GM23338 (cell line): ENCODE results near the gene MTMR8. TPM values are rescaled to one million over a fixed set of nuclear protein-coding genes. Genes with fewer than 3 reads are reported as not detected.

Source experiments
- ATAC-seq: fragments of 200-7000 bp; cut with Tn5 transposase; 3 replicates; pipeline ENCODE4 v1.9.1; 2020
- DNase-seq: peaks from one replicate; pipeline ENCODE4 v3.0.0-alpha.2; 2015; ENCODE audit warnings: low spot score
- H2AFZ ChIP-seq: fragments of 200-600 bp; sonication (generic); 2 replicates; pipeline ENCODE4 v1.8.0; 2016; ENCODE audit warnings: antibody characterized with exemption, mild to moderate bottlenecking, moderate library complexity
- H3F3A ChIP-seq: fragments of 200-600 bp; sonication (generic); replicated peaks from 2 replicates; pipeline ENCODE4 v1.8.0; 2017; ENCODE audit warnings: antibody characterized with exemption, mixed run types, low read depth
- H3K27ac ChIP-seq: fragments of 200-600 bp; sonication (generic); 2 replicates; pipeline ENCODE4 v1.6.1; 2016; ENCODE audit warnings: low read depth
- H3K27me3 ChIP-seq: fragments of 200-600 bp; sonication (generic); 2 replicates; pipeline ENCODE4 v1.8.0; 2016; ENCODE audit warnings: mild to moderate bottlenecking, mixed run types, moderate library complexity; ENCODE audit not compliant: insufficient read depth
- H3K36me3 ChIP-seq: fragments of 200-600 bp; sonication (generic); 2 replicates; pipeline ENCODE4 v1.8.0; 2016; ENCODE audit warnings: mild to moderate bottlenecking; ENCODE audit not compliant: insufficient read depth
- H3K4me1 ChIP-seq: fragments of 200-600 bp; sonication (generic); 2 replicates; pipeline ENCODE4 v1.8.0; 2016; ENCODE audit warnings: mild to moderate bottlenecking, moderate library complexity; ENCODE audit not compliant: insufficient read depth
- H3K4me2 ChIP-seq: fragments of 200-600 bp; sonication (generic); 2 replicates; pipeline ENCODE4 v1.7.1; 2017; ENCODE audit warnings: mixed run types
- H3K4me3 ChIP-seq: fragments of 200-600 bp; sonication (generic); 2 replicates; pipeline ENCODE4 v1.6.1; 2016; ENCODE audit warnings: mixed run types
- H3K79me2 ChIP-seq: fragments of 200-600 bp; sonication (generic); replicated peaks from 2 replicates; pipeline ENCODE4 v1.8.0; 2017; ENCODE audit warnings: mild to moderate bottlenecking; ENCODE audit not compliant: insufficient read depth
- H3K9me2 ChIP-seq: fragments of 200-600 bp; sonication (generic); 2 replicates; pipeline ENCODE4 v1.8.0; 2017; ENCODE audit not compliant: insufficient read depth
- H4K20me1 ChIP-seq: fragments of 200-600 bp; sonication (generic); replicated peaks from 2 replicates; pipeline ENCODE4 v1.8.0; 2017; ENCODE audit warnings: mild to moderate bottlenecking; ENCODE audit not compliant: insufficient read depth
- H3K27ac Mint-ChIP-seq: 2 replicates; pipeline ENCODE4 v1.8.0; 2020; ENCODE audit warnings: inconsistent platforms, mild to moderate bottlenecking, moderate library complexity, mixed read lengths
- H3K27me3 Mint-ChIP-seq: 3 replicates; pipeline ENCODE4 v1.8.0; 2022; ENCODE audit warnings: low read depth, mild to moderate bottlenecking, moderate library complexity, mixed read lengths, inconsistent platforms; ENCODE audit not compliant: insufficient read depth, poor library complexity
- H3K36me3 Mint-ChIP-seq: 3 replicates; pipeline ENCODE4 v1.8.0; 2021; ENCODE audit warnings: low read depth, mild to moderate bottlenecking, inconsistent platforms, moderate library complexity, mixed read lengths
- H3K4me1 Mint-ChIP-seq: 3 replicates; pipeline ENCODE4 v1.8.0; 2020; ENCODE audit warnings: mild to moderate bottlenecking, inconsistent platforms, mixed read lengths
- H3K4me3 Mint-ChIP-seq: 3 replicates; pipeline ENCODE4 v1.8.0; 2021; ENCODE audit warnings: moderate library complexity, mild to moderate bottlenecking, inconsistent platforms, mixed read lengths
- H3K9me3 Mint-ChIP-seq: 3 replicates; pipeline ENCODE4 v1.8.0; 2020; ENCODE audit warnings: moderate library complexity, mild to moderate bottlenecking, inconsistent platforms, mixed read lengths
- CREB1 ChIP-seq: fragments of 250-450 bp; sonication (Bioruptor Pico); IDR thresholded peaks from 2 replicates; pipeline ENCODE4 v1.5.0; 2020; ENCODE audit warnings: low read depth, mild to moderate bottlenecking, moderate library complexity
- CTCF ChIP-seq, 2 experiments: fragments of 200-600 bp in 1 of 2; sonication (generic) in 1 of 2; conservative IDR thresholded peaks; 2 replicates each; pipeline versions ENCODE4 v1.5.1 to v1.6.1; 2016 to 2017; ENCODE audit warnings: antibody characterized with exemption in 2 of 2, low read depth in 2 of 2, mild to moderate bottlenecking in 2 of 2, moderate library complexity in 1 of 2
- ETS1 ChIP-seq: IDR thresholded peaks from 2 replicates; pipeline ENCODE4 v1.6.1; 2016; ENCODE audit warnings: antibody characterized with exemption
- EZH2 ChIP-seq: fragments of 200-600 bp; sonication (generic); IDR thresholded peaks from one replicate; pipeline ENCODE4 v1.8.0; 2017; ENCODE audit warnings: antibody characterized with exemption, mild to moderate bottlenecking, low read depth; ENCODE audit not compliant: unreplicated experiment
- EZH2phosphoT487 ChIP-seq: fragments of 200-600 bp; sonication (generic); IDR thresholded peaks from one replicate; pipeline ENCODE4 v1.8.1; 2018; ENCODE audit warnings: antibody characterized with exemption; ENCODE audit not compliant: unreplicated experiment
- JUNB ChIP-seq: IDR thresholded peaks from one replicate; pipeline ENCODE4 v1.6.1; 2016; ENCODE audit warnings: antibody characterized with exemption; ENCODE audit not compliant: unreplicated experiment
- NANOG ChIP-seq: IDR thresholded peaks from 2 replicates; pipeline ENCODE4 v1.6.1; 2016; ENCODE audit warnings: antibody characterized with exemption, borderline replicate concordance
- POLR2AphosphoS5 ChIP-seq: IDR thresholded peaks from 2 replicates; pipeline ENCODE4 v1.6.1; 2016; ENCODE audit warnings: antibody characterized with exemption, low read depth
- REST ChIP-seq: IDR thresholded peaks from one replicate; pipeline ENCODE4 v1.6.1; 2018; ENCODE audit warnings: antibody characterized with exemption; ENCODE audit not compliant: unreplicated experiment
- STAT1 ChIP-seq: IDR thresholded peaks from one replicate; pipeline ENCODE4 v1.6.1; 2016; ENCODE audit warnings: antibody characterized with exemption; ENCODE audit not compliant: unreplicated experiment
- ZNF114 ChIP-seq: fragments of 250-450 bp; sonication (Bioruptor Pico); IDR thresholded peaks from 2 replicates; pipeline ENCODE4 v1.5.0; 2020; ENCODE audit warnings: mild to moderate bottlenecking, moderate library complexity
- ZNF331 ChIP-seq: fragments of 250-450 bp; sonication (Bioruptor Pico); IDR thresholded peaks from 2 replicates; pipeline ENCODE4 v1.5.0; 2020; ENCODE audit warnings: low read depth, mild to moderate bottlenecking, moderate library complexity
- ZNF462 ChIP-seq: fragments of 250-450 bp; sonication (Bioruptor Pico); IDR thresholded peaks from 2 replicates; pipeline ENCODE4 v1.5.0; 2020; ENCODE audit warnings: mild to moderate bottlenecking, moderate library complexity
- polyA plus RNA-seq: library from polyadenylated mRNA; unstranded; fragments of >200 nt; fragmentation: Nextera tagmentation; extraction: Ambion mirVana; gene quantifications from 2 replicates; pipeline ENCODE4 v1.2.1, GENCODE V29; 2016
- total RNA-seq: library from RNA; depleted of rRNA; stranded (reverse); fragments of >200 nt; shearing (Covaris generic); gene quantifications from 2 replicates; pipeline ENCODE4 v1.2.3, GENCODE V29; 2014

MTMR8 gene
- total and polyA plus RNA-seq, 2 experiments from 2014 or later = 5.6 to 8.8 TPM

GRCh38 chrX:64313624-64314023, 81.6 kb downstream of the MTMR8 start:
- Histone ChIP-seq H3K4me2 (no peak overlapping the region), H3K4me1 (no peaks in the 10 kb centered on the region), H3K27ac (no peak overlapping the region), H3K4me3 (no peak overlapping the region), H3K9me2 (no peaks in the 10 kb centered on the region), H3K79me2 (no peaks in the 10 kb centered on the region), H4K20me1 (no peaks in the 10 kb centered on the region), H3K27me3 (no peaks in the 10 kb centered on the region), H3K36me3 (no peaks in the 10 kb centered on the region), H2AFZ (no peak overlapping the region), H3F3A (no peaks in the 10 kb centered on the region)
- DNase-seq (no peak), ATAC-seq (no peak)
- Mint-ChIP-seq H3K4me3 (no peak overlapping the region), H3K27ac (no peak overlapping the region), H3K27me3 (peaks cover 4% of the 10 kb centered on the region), H3K9me3 (peaks cover 25% of the 10 kb centered on the region), H3K36me3 (peaks cover 26% of the 10 kb centered on the region), H3K4me1 (no peaks in the 10 kb centered on the region)
- no peak for TF ChIP-seq STAT1
- TF ChIP-seq ZNF462 (CRISPR knock-in tag) = no peak
- TF ChIP-seq ETS1 = no peak
- TF ChIP-seq CTCF (conservative IDR thresholded peaks at IDR 0.05; ENCODE audit: low read depth in 2 of 2) = no peak
- TF ChIP-seq CREB1 = no peak
- TF ChIP-seq NANOG = no peak
- no peak for TF ChIP-seq JUNB
- TF ChIP-seq ZNF114 (CRISPR knock-in tag) = no peak
- TF ChIP-seq ZNF331 = no peak
- TF ChIP-seq EZH2phosphoT487 = no peak
- no peak for TF ChIP-seq EZH2
- TF ChIP-seq POLR2AphosphoS5 = no peak
- no peak for TF ChIP-seq REST
